ENCODE measurements around the gene LAPTM5. TPM values are rescaled to one million over a fixed set of nuclear protein-coding genes. Genes with fewer than 3 reads are reported as not detected.

The LAPTM5 gene
- total and polyA plus RNA-seq, 4 donors, result 18.0 to 46.2 (median 28.1) TPM

DNA sequence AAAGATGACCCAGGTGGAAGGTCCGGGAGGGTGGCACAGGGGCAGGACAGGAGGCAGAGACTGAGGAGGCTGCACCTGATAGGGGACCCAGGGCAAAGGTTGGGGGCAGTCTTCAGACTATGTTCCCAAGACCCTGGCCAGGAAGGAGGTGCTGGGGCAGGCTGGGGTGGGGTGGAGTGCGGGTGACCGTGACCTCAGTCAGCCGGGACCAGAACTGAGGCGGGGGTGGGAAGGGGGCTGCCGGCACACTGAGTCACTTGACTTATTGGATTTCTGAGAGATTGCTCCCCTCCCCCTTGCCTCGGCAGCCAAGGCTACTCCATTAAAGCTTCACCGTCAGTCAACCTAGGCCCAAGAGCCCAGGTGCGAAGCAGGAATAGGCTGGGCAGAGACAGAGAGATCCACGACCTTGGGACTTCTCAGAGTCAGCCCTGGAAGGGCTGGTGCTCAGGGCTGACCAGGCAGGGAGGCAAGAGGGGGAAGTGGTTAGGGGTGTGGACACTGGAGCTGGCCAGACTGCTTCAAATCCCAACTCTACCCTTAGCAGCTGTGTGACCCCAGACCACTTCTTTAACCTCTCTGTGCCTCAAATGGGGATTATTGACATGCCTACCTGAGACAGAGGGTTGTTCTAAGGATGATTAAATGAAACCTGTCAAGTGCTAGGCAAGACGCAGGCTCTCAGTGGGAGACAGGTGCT, 47.9 kb upstream of the LAPTM5 start:
- 64% methylated on average over 11 of the region's 11 CpGs for WGBS
- Histone ChIP-seq H3K36me3 (ENCODE audit: control insufficient read depth in 4 of 4, insufficient read depth in 3 of 4, low read depth in 1 of 4, low read length in 3 of 4) (no peaks in the 10 kb centered on the region), H3K4me3 (ENCODE audit: low read depth in 1 of 3, low read length in 3 of 3) (no peak overlapping the region), H3K27ac (ENCODE audit: low read depth in 1 of 2, low read length in 2 of 2) (no peak overlapping the region), H3K4me1 (ENCODE audit: control insufficient read depth in 4 of 4, insufficient read depth in 4 of 4, low read length in 3 of 4) (peaks cover 0 to 4% (median 0%) of the 10 kb centered on the region in 4 donors), H3K27me3 (ENCODE audit: control insufficient read depth in 4 of 4, insufficient read depth in 4 of 4, low read length in 3 of 4) (peaks cover 0 to 8% (median 0%) of the 10 kb centered on the region in 4 donors), H3K9me3 (ENCODE audit: control insufficient read depth in 4 of 4, low read length in 3 of 4) (no peaks in the 10 kb centered on the region), H3K9ac (ENCODE audit: low read depth in 1 of 2, low read length in 2 of 2) (no peak overlapping the region)
- DNase-seq (ENCODE audit: low spot score), result no peak
- TF ChIP-seq ZBTB33 (IDR thresholded peaks at IDR 0.05) (no peak), TAF1 (conservative IDR thresholded peaks at IDR 0.05) (no peak), HNF4A (conservative IDR thresholded peaks at IDR 0.05) (no peak), SP1 (IDR thresholded peaks at IDR 0.05) (no peak), REST (IDR thresholded peaks at IDR 0.05) (no peak), RAD21 (IDR thresholded peaks at IDR 0.05) (no peak)
- TF ChIP-seq, protein P1, sequence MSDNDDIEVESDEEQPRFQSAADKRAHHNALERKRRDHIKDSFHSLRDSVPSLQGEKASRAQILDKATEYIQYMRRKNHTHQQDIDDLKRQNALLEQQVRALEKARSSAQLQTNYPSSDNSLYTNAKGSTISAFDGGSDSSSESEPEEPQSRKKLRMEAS (IDR thresholded peaks at IDR 0.05), result no peak
- TF ChIP-seq, protein P2, sequence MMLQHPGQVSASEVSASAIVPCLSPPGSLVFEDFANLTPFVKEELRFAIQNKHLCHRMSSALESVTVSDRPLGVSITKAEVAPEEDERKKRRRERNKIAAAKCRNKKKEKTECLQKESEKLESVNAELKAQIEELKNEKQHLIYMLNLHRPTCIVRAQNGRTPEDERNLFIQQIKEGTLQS (IDR thresholded peaks at IDR 0.05), result no peak

DNA sequence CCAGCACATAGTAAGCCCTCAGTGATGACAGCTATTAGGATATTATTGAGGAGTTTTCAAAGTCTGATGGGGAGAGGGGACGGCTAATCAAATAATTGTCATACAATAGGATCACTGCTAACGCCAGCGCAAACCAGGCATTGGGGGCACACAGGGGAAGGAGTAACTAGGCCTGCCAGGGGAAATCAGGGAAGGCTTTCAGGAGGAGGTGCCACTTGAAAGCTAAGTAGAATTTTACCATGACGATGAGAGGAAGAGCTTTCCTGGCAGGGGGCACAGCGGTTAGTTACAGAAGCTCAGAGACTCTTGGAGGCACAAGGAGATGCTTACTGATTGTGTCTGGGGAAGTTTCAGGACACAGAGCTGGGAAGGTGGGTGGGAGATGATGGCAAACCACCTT, 47.2 kb upstream of the LAPTM5 start:
- Histone ChIP-seq H3K36me3 (ENCODE audit: control insufficient read depth in 4 of 4, insufficient read depth in 3 of 4, low read depth in 1 of 4, low read length in 3 of 4) (no peaks in the 10 kb centered on the region), H3K9ac (ENCODE audit: low read depth in 1 of 2, low read length in 2 of 2) (no peak overlapping the region), H3K9me3 (ENCODE audit: control insufficient read depth in 4 of 4, low read length in 3 of 4) (no peaks in the 10 kb centered on the region), H3K4me3 (ENCODE audit: low read depth in 1 of 3, low read length in 3 of 3) (no peak overlapping the region), H3K27ac (ENCODE audit: low read depth in 1 of 2, low read length in 2 of 2) (no peak overlapping the region), H3K4me1 (ENCODE audit: control insufficient read depth in 4 of 4, insufficient read depth in 4 of 4, low read length in 3 of 4) (peaks cover 0 to 4% (median 0%) of the 10 kb centered on the region in 4 donors), H3K27me3 (ENCODE audit: control insufficient read depth in 4 of 4, insufficient read depth in 4 of 4, low read length in 3 of 4) (peaks cover 0 to 8% (median 0%) of the 10 kb centered on the region in 4 donors)
- 81% methylated on average over 5 of the region's 5 CpGs for WGBS
- TF ChIP-seq FOXA1 (IDR thresholded peaks at IDR 0.05) (no peak), SP1 (IDR thresholded peaks at IDR 0.05) (no peak), REST (IDR thresholded peaks at IDR 0.05) (no peak), NR2F2 (IDR thresholded peaks at IDR 0.05) (no peak), GABPA (IDR thresholded peaks at IDR 0.05 in 1 of 2, conservative IDR thresholded peaks at IDR 0.05 in 1 of 2) (no peak), ZBTB33 (IDR thresholded peaks at IDR 0.05) (no peak), HNF4A (conservative IDR thresholded peaks at IDR 0.05) (no peak), RAD21 (IDR thresholded peaks at IDR 0.05) (no peak)
- TF ChIP-seq, protein P2 (IDR thresholded peaks at IDR 0.05), result no peak
- DNase-seq (ENCODE audit: low spot score), result no peak
